Measurements from ENCODE around the gene DPYD.

The DPYD gene

GRCh38 chr1:97646071-97646470, 274.8 kb downstream of the DPYD start:
- H3K36me3 ChIP-seq (ENCODE audit: insufficient read depth, low read length): no peaks in the 10 kb centered on the region
- H3K4me3 ChIP-seq (ENCODE audit: low read length): no peak overlapping the region
- no CpG with 5 or more reads among the region's 1 CpG for WGBS
- no peaks in the 10 kb centered on the region for H3K4me1 ChIP-seq (ENCODE audit: insufficient read depth, low read length)
- peaks cover 6% of the 10 kb centered on the region for H3K9me3 ChIP-seq (ENCODE audit: insufficient read depth, low read depth, low read length)
- H3K27ac ChIP-seq (ENCODE audit: low read depth, low read length): no peak overlapping the region
- H3K9ac ChIP-seq (ENCODE audit: low read depth, low read length): no peak overlapping the region
- no peaks in the 10 kb centered on the region for H3K27me3 ChIP-seq (ENCODE audit: insufficient read depth, low read length)

- no peak overlapping the region for H3K27ac ChIP-seq (ENCODE audit: low read depth, low read length)
- H3K4me1 ChIP-seq (ENCODE audit: insufficient read depth, low read length): no peaks in the 10 kb centered on the region
- no peaks in the 10 kb centered on the region for H3K27me3 ChIP-seq (ENCODE audit: insufficient read depth, low read length)
- no peak overlapping the region for H3K4me3 ChIP-seq (ENCODE audit: low read length)
- no peaks in the 10 kb centered on the region for H3K36me3 ChIP-seq (ENCODE audit: insufficient read depth, low read length)
- no peak overlapping the region for H3K9ac ChIP-seq (ENCODE audit: low read depth, low read length)
- peaks cover under 1% of the 10 kb centered on the region; the same call in 1 of the 2 replicates for H3K9me3 ChIP-seq (ENCODE audit: insufficient read depth, low read depth, low read length)
Measured at GRCh38 chr1:97640677-97641076, 280.2 kb downstream of the DPYD start.

GRCh38 chr1:97636941-97637340, 283.9 kb downstream of the DPYD start:
- H3K36me3 ChIP-seq (ENCODE audit: insufficient read depth, low read length): no peaks in the 10 kb centered on the region
- H3K27me3 ChIP-seq (ENCODE audit: insufficient read depth, low read length): no peaks in the 10 kb centered on the region
- H3K4me1 ChIP-seq (ENCODE audit: insufficient read depth, low read length): no peaks in the 10 kb centered on the region
- no peaks in the 10 kb centered on the region for H3K9me3 ChIP-seq (ENCODE audit: insufficient read depth, low read depth, low read length)
- no peak overlapping the region for H3K4me3 ChIP-seq (ENCODE audit: low read length)
- H3K27ac ChIP-seq (ENCODE audit: low read depth, low read length): no peak overlapping the region
- no peak overlapping the region for H3K9ac ChIP-seq (ENCODE audit: low read depth, low read length)

GRCh38 chr1:97634758-97635157, 286.1 kb downstream of the DPYD start:
- H3K9ac ChIP-seq (ENCODE audit: low read depth, low read length): no peak overlapping the region
- H3K4me1 ChIP-seq (ENCODE audit: insufficient read depth, low read length): peaks cover 5% of the 10 kb centered on the region; the same call in 1 of the 2 replicates
- no peaks in the 10 kb centered on the region for H3K27me3 ChIP-seq (ENCODE audit: insufficient read depth, low read length)
- H3K4me3 ChIP-seq (ENCODE audit: low read length): no peak overlapping the region
- no peak overlapping the region for H3K27ac ChIP-seq (ENCODE audit: low read depth, low read length)
- H3K9me3 ChIP-seq (ENCODE audit: insufficient read depth, low read depth, low read length): no peaks in the 10 kb centered on the region
- no peaks in the 10 kb centered on the region for H3K36me3 ChIP-seq (ENCODE audit: insufficient read depth, low read length)
- WGBS: 66% methylated on average over 2 of the region's 2 CpGs

- H3K36me3 ChIP-seq (ENCODE audit: insufficient read depth, low read length): no peaks in the 10 kb centered on the region
- no peak overlapping the region for H3K9ac ChIP-seq (ENCODE audit: low read depth, low read length)
- H3K27ac ChIP-seq (ENCODE audit: low read depth, low read length): no peak overlapping the region
- peaks cover 5% of the 10 kb centered on the region; the same call in 1 of the 2 replicates for H3K4me1 ChIP-seq (ENCODE audit: insufficient read depth, low read length)
- WGBS: 94% methylated on average over 2 of the region's 2 CpGs
- no peaks in the 10 kb centered on the region for H3K27me3 ChIP-seq (ENCODE audit: insufficient read depth, low read length)
- no peaks in the 10 kb centered on the region for H3K9me3 ChIP-seq (ENCODE audit: insufficient read depth, low read depth, low read length)
- no peak overlapping the region for H3K4me3 ChIP-seq (ENCODE audit: low read length)
Measured at GRCh38 chr1:97632776-97633175, 288.1 kb downstream of the DPYD start.

GRCh38 chr1:97632075-97632474, 288.8 kb downstream of the DPYD start:
- H3K9ac ChIP-seq (ENCODE audit: low read depth, low read length): no peak overlapping the region
- H3K9me3 ChIP-seq (ENCODE audit: insufficient read depth, low read depth, low read length): no peaks in the 10 kb centered on the region
- H3K4me1 ChIP-seq (ENCODE audit: insufficient read depth, low read length): peaks cover 5% of the 10 kb centered on the region; the same call in 1 of the 2 replicates
- H3K27me3 ChIP-seq (ENCODE audit: insufficient read depth, low read length): no peaks in the 10 kb centered on the region
- no peaks in the 10 kb centered on the region for H3K36me3 ChIP-seq (ENCODE audit: insufficient read depth, low read length)
- 93% methylated on average over 4 of the region's 4 CpGs for WGBS
- no peak overlapping the region for H3K27ac ChIP-seq (ENCODE audit: low read depth, low read length)
- no peak overlapping the region for H3K4me3 ChIP-seq (ENCODE audit: low read length)

GRCh38 chr1:97630948-97631347, 289.9 kb downstream of the DPYD start:
- peaks cover 5% of the 10 kb centered on the region; the same call in 1 of the 2 replicates for H3K4me1 ChIP-seq (ENCODE audit: insufficient read depth, low read length)
- no peak overlapping the region for H3K4me3 ChIP-seq (ENCODE audit: low read length)
- H3K27ac ChIP-seq (ENCODE audit: low read depth, low read length): no peak overlapping the region
- H3K27me3 ChIP-seq (ENCODE audit: insufficient read depth, low read length): no peaks in the 10 kb centered on the region
- WGBS: 92% methylated on average over 3 of the region's 3 CpGs
- no peak overlapping the region for H3K9ac ChIP-seq (ENCODE audit: low read depth, low read length)
- no peaks in the 10 kb centered on the region for H3K9me3 ChIP-seq (ENCODE audit: insufficient read depth, low read depth, low read length)
- H3K36me3 ChIP-seq (ENCODE audit: insufficient read depth, low read length): no peaks in the 10 kb centered on the region

- H3K27ac ChIP-seq (ENCODE audit: low read depth, low read length): no peak overlapping the region
- H3K36me3 ChIP-seq (ENCODE audit: insufficient read depth, low read length): no peaks in the 10 kb centered on the region
- WGBS: 68% methylated on average over 1 of the region's 1 CpG
- H3K4me1 ChIP-seq (ENCODE audit: insufficient read depth, low read length): peaks cover 5% of the 10 kb centered on the region; the same call in 1 of the 2 replicates
- H3K9ac ChIP-seq (ENCODE audit: low read depth, low read length): no peak overlapping the region
- H3K27me3 ChIP-seq (ENCODE audit: insufficient read depth, low read length): no peaks in the 10 kb centered on the region
- no peak overlapping the region for H3K4me3 ChIP-seq (ENCODE audit: low read length)
- no peaks in the 10 kb centered on the region for H3K9me3 ChIP-seq (ENCODE audit: insufficient read depth, low read depth, low read length)
Measured at GRCh38 chr1:97630281-97630680, 290.6 kb downstream of the DPYD start.

GRCh38 chr1:97623220-97623619, 297.6 kb downstream of the DPYD start:
- Histone ChIP-seq H3K4me3 (ENCODE audit: low read length) (no peak overlapping the region), H3K36me3 (ENCODE audit: insufficient read depth, low read length) (no peaks in the 10 kb centered on the region), H3K9ac (ENCODE audit: low read depth, low read length) (no peak overlapping the region), H3K27me3 (ENCODE audit: insufficient read depth, low read length) (no peaks in the 10 kb centered on the region), H3K9me3 (ENCODE audit: insufficient read depth, low read depth, low read length) (no peaks in the 10 kb centered on the region), H3K27ac (ENCODE audit: low read depth, low read length) (no peak overlapping the region), H3K4me1 (ENCODE audit: insufficient read depth, low read length) (peaks cover 8% of the 10 kb centered on the region; the same call in 1 of the 2 replicates)

GRCh38 chr1:97621955-97622354, 298.9 kb downstream of the DPYD start:
- Histone ChIP-seq H3K27ac (ENCODE audit: low read depth, low read length) (no peak overlapping the region), H3K36me3 (ENCODE audit: insufficient read depth, low read length) (no peaks in the 10 kb centered on the region), H3K9ac (ENCODE audit: low read depth, low read length) (no peak overlapping the region), H3K4me1 (ENCODE audit: insufficient read depth, low read length) (peaks cover 8% of the 10 kb centered on the region; the same call in 1 of the 2 replicates), H3K27me3 (ENCODE audit: insufficient read depth, low read length) (no peaks in the 10 kb centered on the region), H3K4me3 (ENCODE audit: low read length) (no peak overlapping the region), H3K9me3 (ENCODE audit: insufficient read depth, low read depth, low read length) (no peaks in the 10 kb centered on the region)
- no CpG with 5 or more reads among the region's 1 CpG for WGBS

- no peaks in the 10 kb centered on the region for H3K27me3 ChIP-seq (ENCODE audit: insufficient read depth, low read length)
- H3K4me1 ChIP-seq (ENCODE audit: insufficient read depth, low read length): peaks cover 8% of the 10 kb centered on the region; the same call in 1 of the 2 replicates
- no peaks in the 10 kb centered on the region for H3K36me3 ChIP-seq (ENCODE audit: insufficient read depth, low read length)
- no peaks in the 10 kb centered on the region for H3K9me3 ChIP-seq (ENCODE audit: insufficient read depth, low read depth, low read length)
- no peak overlapping the region for H3K4me3 ChIP-seq (ENCODE audit: low read length)
- no peak overlapping the region for H3K9ac ChIP-seq (ENCODE audit: low read depth, low read length)
- WGBS: no CpG with 5 or more reads among the region's 2 CpGs
- H3K27ac ChIP-seq (ENCODE audit: low read depth, low read length): no peak overlapping the region
Measured at GRCh38 chr1:97619706-97620105, 301.1 kb downstream of the DPYD start.

- Histone ChIP-seq H3K4me1 (ENCODE audit: insufficient read depth, low read length) (no peaks in the 10 kb centered on the region), H3K27me3 (ENCODE audit: insufficient read depth, low read length) (no peaks in the 10 kb centered on the region), H3K4me3 (ENCODE audit: low read length) (no peak overlapping the region), H3K27ac (ENCODE audit: low read depth, low read length) (no peak overlapping the region), H3K36me3 (ENCODE audit: insufficient read depth, low read length) (no peaks in the 10 kb centered on the region), H3K9me3 (ENCODE audit: insufficient read depth, low read depth, low read length) (no peaks in the 10 kb centered on the region), H3K9ac (ENCODE audit: low read depth, low read length) (no peak overlapping the region)
- no CpG with 5 or more reads among the region's 3 CpGs for WGBS
Measured at GRCh38 chr1:97610748-97611147, 310.1 kb downstream of the DPYD start.
